HepG2 (cell line): ENCODE measurements around the gene BBS5. TPM values are rescaled to one million over a fixed set of nuclear protein-coding genes. Genes with fewer than 3 reads are reported as not detected.

Source experiments
- AFF4 ChIP-seq: sonication (generic); formaldehyde crosslinking; IDR thresholded peaks from 2 replicates; pipeline ENCODE4 v1.4.0; 2020; ENCODE audit warnings: missing genetic modification reagents
- BATF2 ChIP-seq: sonication (generic); formaldehyde crosslinking; IDR thresholded peaks from 2 replicates; pipeline ENCODE4 v1.8.0; 2022; ENCODE audit warnings: mild to moderate bottlenecking, missing genetic modification reagents, moderate library complexity
- CERS6 ChIP-seq: sonication (generic); formaldehyde crosslinking; IDR thresholded peaks from 2 replicates; pipeline ENCODE4 v1.5.0; 2020; ENCODE audit warnings: missing genetic modification reagents
- FOSL2 ChIP-seq: sonication (generic); formaldehyde crosslinking; IDR thresholded peaks from 2 replicates; pipeline ENCODE4 v1.4.0; 2020; ENCODE audit warnings: missing genetic modification reagents
- FOXO1 ChIP-seq: sonication (generic); formaldehyde crosslinking; IDR thresholded peaks from 2 replicates; pipeline ENCODE4 v1.4.0; 2020; ENCODE audit warnings: missing genetic modification reagents
- ISL2 ChIP-seq: sonication (generic); formaldehyde crosslinking; IDR thresholded peaks from 2 replicates; pipeline ENCODE4 v1.5.0; 2020; ENCODE audit warnings: missing genetic modification reagents
- MED13 ChIP-seq: sonication (generic); formaldehyde crosslinking; IDR thresholded peaks from 2 replicates; pipeline ENCODE4 v1.5.0; 2020; ENCODE audit warnings: missing genetic modification reagents
- SOX5 ChIP-seq: IDR thresholded peaks from 2 replicates; pipeline ENCODE4 v1.6.1; 2016; ENCODE audit warnings: borderline replicate concordance
- TFAP4 ChIP-seq: sonication (generic); IDR thresholded peaks from 2 replicates; pipeline ENCODE4 v1.6.1; 2016; ENCODE audit warnings: low read depth, borderline replicate concordance
- TMF1 ChIP-seq: sonication (generic); formaldehyde crosslinking; IDR thresholded peaks from 2 replicates; pipeline ENCODE4 v1.8.1; 2022; ENCODE audit warnings: low read depth, missing genetic modification reagents
- WIZ ChIP-seq: sonication (generic); formaldehyde crosslinking; IDR thresholded peaks from 2 replicates; pipeline ENCODE4 v1.5.1; 2020; ENCODE audit warnings: mild to moderate bottlenecking, missing genetic modification reagents
- ZHX2 ChIP-seq, 2 experiments: sonication (generic) in 1 of 2; formaldehyde crosslinking in 1 of 2; IDR thresholded peaks; 2 replicates each; pipeline versions ENCODE4 v1.6.1 to v1.9.0; 2014 to 2022; ENCODE audit warnings: antibody characterized with exemption in 1 of 2, borderline replicate concordance in 1 of 2, inconsistent platforms in 1 of 2, low read depth in 1 of 2, missing genetic modification reagents in 1 of 2
- ZMYM4 ChIP-seq: sonication (generic); formaldehyde crosslinking; IDR thresholded peaks from 2 replicates; pipeline ENCODE4 v1.8.1; 2023; ENCODE audit warnings: mild to moderate bottlenecking, missing genetic modification reagents
- ZNF160 ChIP-seq: sonication (generic); formaldehyde crosslinking; IDR thresholded peaks from 2 replicates; pipeline ENCODE4 v1.8.0; 2022; ENCODE audit warnings: mild to moderate bottlenecking, inconsistent platforms, missing genetic modification reagents
- ZNF207 ChIP-seq: fragments of 450-650 bp; IDR thresholded peaks from 2 replicates; pipeline ENCODE4 v1.6.1; 2016; ENCODE audit warnings: antibody characterized with exemption, borderline replicate concordance
- ZNF605 ChIP-seq: sonication (generic); formaldehyde crosslinking; IDR thresholded peaks from 2 replicates; pipeline ENCODE4 v1.8.0; 2022; ENCODE audit warnings: mild to moderate bottlenecking, missing genetic modification reagents
- ZSCAN25 ChIP-seq: sonication (generic); formaldehyde crosslinking; IDR thresholded peaks from 2 replicates; pipeline ENCODE4 v1.8.0; 2022; ENCODE audit warnings: mild to moderate bottlenecking, missing genetic modification reagents
- ZSCAN29 ChIP-seq: sonication (generic); formaldehyde crosslinking; conservative IDR thresholded peaks from 2 replicates; pipeline ENCODE4 v1.4.0; 2020; ENCODE audit warnings: mild to moderate bottlenecking, missing genetic modification reagents
- polyA plus RNA-seq, 8 experiments: library from polyadenylated mRNA; depleted of rRNA in 3 of 8; stranded (reverse) in 7 of 8; unstranded in 1 of 8; fragments of >200 nt; fragmentation: Illumina TruSeq in 4 of 8; extraction: Trizol in 4 of 8; gene quantifications; 2 replicates each; pipeline versions ENCODE4 v1.2.1 to v1.2.3, GENCODE V29; 2011 to 2016; ENCODE audit warnings: low read depth in 4 of 8, missing spikeins in 1 of 8, mixed read lengths in 1 of 8; ENCODE audit not compliant: insufficient read depth in 1 of 8
- total RNA-seq, 5 experiments: library from RNA; depleted of rRNA; stranded (reverse); fragments of >200 nt; fragmentation: Illumina TruSeq; extraction: Trizol; gene quantifications; 2 replicates each; pipeline ENCODE4 v1.2.3, GENCODE V29; 2016; ENCODE audit warnings: low read depth in 1 of 5

Gene BBS5
- total and polyA plus RNA-seq, 2 of the 13 experiments (the other 11 are each of a cell fraction or from before 2014, with no cell fraction given) = 1.8 to 4.5 TPM

GRCh38 chr2:169485650-169486138 lies 6.4 kb downstream of the BBS5 start (continued):
- TF ChIP-seq ZHX2 (IDR thresholded peaks at IDR 0.05; ENCODE audit: low read depth) = no peak
- no peak for TF ChIP-seq ZHX2 (CRISPR knock-in tag; IDR thresholded peaks at IDR 0.05; ENCODE audit: borderline replicate concordance)
- TF ChIP-seq FOSL2 (CRISPR knock-in tag) = 0 out of 2 replicates have a peak, but pooled peaks have one; percentile 26
- TF ChIP-seq TMF1 (CRISPR knock-in tag) = no peak
- TF ChIP-seq BATF2 (CRISPR knock-in tag) = no peak
- no peak for TF ChIP-seq WIZ (CRISPR knock-in tag)
- TF ChIP-seq ZSCAN29 = no peak
- TF ChIP-seq SOX5 (CRISPR knock-in tag) = no peak
- TF ChIP-seq ZNF160 (CRISPR knock-in tag) = no peak
- TF ChIP-seq ZMYM4 (CRISPR knock-in tag) = peak; percentile 68
- TF ChIP-seq MED13 = no peak
- TF ChIP-seq FOXO1 = 0 out of 2 replicates have a peak, but pooled peaks have one; percentile 26
- TF ChIP-seq ZSCAN25 = no peak
- TF ChIP-seq TFAP4 = no peak
- TF ChIP-seq ZNF605 (CRISPR knock-in tag) = no peak
- TF ChIP-seq ISL2 (CRISPR knock-in tag) = peak; percentile 53; the same call in 1 of the 2 replicates
- TF ChIP-seq ZNF207 = no peak
- no peak for TF ChIP-seq CERS6 (CRISPR knock-in tag)
- TF ChIP-seq AFF4 = no peak
